SK-N-MC (cell line): ENCODE measurements around the gene PDSS1.

Experiments
- EZH2 ChIP-seq: fragments of 200-600 bp; sonication (generic); IDR thresholded peaks from one replicate; pipeline ENCODE4 v1.6.1; 2017; ENCODE audit warnings: antibody characterized with exemption
- FOXP2 ChIP-seq: optimal IDR thresholded peaks from 2 replicates; pipeline ENCODE3; 2011; ENCODE audit warnings: mild to moderate bottlenecking, moderate library complexity; ENCODE audit not compliant: insufficient read depth; ENCODE audit errors: extremely low read length, control extremely low read depth
- POLR2AphosphoS5 ChIP-seq: IDR thresholded peaks from 2 replicates; pipeline ENCODE4 v1.6.1; 2012; ENCODE audit warnings: mild to moderate bottlenecking, low read depth, low read length, borderline replicate concordance

GRCh38 chr10:26792758-26793495, 95.4 kb downstream of the PDSS1 start:
- TF ChIP-seq POLR2AphosphoS5 (no peak), EZH2 (no peak), FOXP2 (no peak)
